Gastrocnemius medialis (tissue), 4 donors: Measurements from ENCODE around the gene PTPRC.

Source experiments
- CTCF ChIP-seq, 5 experiments: fragments of 450-650 bp in 3 of 5; fragments of 200-600 bp in 2 of 5; sonication (generic) in 2 of 5; IDR thresholded peaks in 4 of 5; conservative IDR thresholded peaks in 1 of 5; 1 replicate in 4 of 5; 2 replicates in 1 of 5; pipeline ENCODE4 v1.5.1; 2016 to 2019; ENCODE audit warnings: antibody characterized with exemption in 5 of 5, mild to moderate bottlenecking in 3 of 5, moderate library complexity in 3 of 5
- POLR2A ChIP-seq, 2 donors: fragments of 450-650 bp; IDR thresholded peaks; one replicate each; pipeline ENCODE4 v1.6.1; 2017; ENCODE audit warnings: antibody characterized with exemption in 2 of 2, mild to moderate bottlenecking in 2 of 2, moderate library complexity in 2 of 2

GRCh38 chr1:198725090-198725489 is 86.2 kb downstream of the PTPRC start:
- TF ChIP-seq POLR2A (IDR thresholded peaks at IDR 0.05) (no peak), CTCF (IDR thresholded peaks at IDR 0.05 in 4 of 5, conservative IDR thresholded peaks at IDR 0.05 in 1 of 5) (no peak)
